Thyroid gland (tissue), 4 donors: ENCODE data around the gene RNF121.

Experiments used
- CTCF ChIP-seq, 6 experiments: fragments of 200-600 bp in 3 of 6; fragments of 450-650 bp in 3 of 6; sonication (generic) in 3 of 6; IDR thresholded peaks; one replicate each; pipeline ENCODE4 v1.5.1; 2016 to 2019; ENCODE audit warnings: antibody characterized with exemption in 6 of 6, mild to moderate bottlenecking in 2 of 6, inconsistent platforms in 1 of 6, moderate library complexity in 1 of 6
- POLR2A ChIP-seq, 2 donors: fragments of 450-650 bp; IDR thresholded peaks; one replicate each; pipeline ENCODE4 v1.6.1; 2017; ENCODE audit warnings: antibody characterized with exemption in 2 of 2, mild to moderate bottlenecking in 2 of 2, moderate library complexity in 1 of 2

DNA sequence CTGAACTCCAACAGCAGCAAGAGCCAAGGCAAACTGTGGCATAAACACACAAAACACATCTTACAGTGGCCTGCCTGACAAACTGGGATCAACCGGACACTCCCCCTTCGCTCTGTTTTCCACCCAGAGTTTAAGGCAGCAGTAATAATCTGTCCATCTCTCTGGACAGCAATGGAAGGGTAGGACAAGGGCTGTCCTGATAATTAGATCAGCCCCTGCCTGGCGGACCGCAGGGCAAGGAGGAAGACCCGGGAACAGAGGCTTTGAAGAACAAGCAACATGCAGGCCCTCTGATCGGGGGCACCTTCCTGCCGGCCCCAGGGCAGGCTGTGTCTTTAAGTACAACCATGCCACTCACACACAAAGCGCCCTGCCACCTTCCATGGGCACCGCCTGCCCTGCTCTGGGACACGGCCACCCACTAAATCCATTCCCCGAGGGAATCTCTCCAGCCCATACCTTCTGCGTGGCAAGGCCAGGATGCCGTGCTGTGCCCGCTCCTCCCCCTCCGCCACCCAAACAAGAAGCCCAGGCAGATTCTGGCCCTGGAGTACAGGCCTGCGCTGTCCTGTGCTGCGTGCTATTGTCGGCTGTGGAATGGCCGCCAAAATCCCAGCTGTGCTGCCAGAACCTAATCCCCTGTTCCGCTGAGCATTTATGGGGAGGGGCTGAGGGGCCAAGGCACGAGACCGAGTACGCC is 112.7 kb downstream of the RNF121 start:
- TF ChIP-seq CTCF (IDR thresholded peaks at IDR 0.05) (no peak), POLR2A (IDR thresholded peaks at IDR 0.05) (peak; percentile 60 to 82)
